GM12892 (cell line): ENCODE results near the gene ACTRT3.

ENCODE experiments used
- POLR2A ChIP-seq: IDR thresholded peaks from 2 replicates; pipeline ENCODE4 v1.6.1; 2011; ENCODE audit warnings: low read depth, low read length, control low read depth
- POLR2AphosphoS5 ChIP-seq: IDR thresholded peaks from 2 replicates; pipeline ENCODE4 v1.6.1; 2011; ENCODE audit warnings: low read depth, low read length, control low read depth

GRCh38 chr3:169792359-169792758 lies 23.0 kb upstream of the ACTRT3 start:
- TF ChIP-seq POLR2A (no peak), POLR2AphosphoS5 (no peak)
